H1 (cell line): ENCODE results near the gene RASSF10. TPM values are rescaled to one million over a fixed set of nuclear protein-coding genes. Genes with fewer than 3 reads are reported as not detected.
A peak's percentile ranks its signal among the peaks of the same experiment; 100 is the strongest.

Source experiments
- ASH2L ChIP-seq: fragments of 200-600, 300-600 bp; sonication (generic); IDR thresholded peaks from one replicate; pipeline ENCODE4 v1.7.1; 2017; ENCODE audit warnings: low read length
- BACH1 ChIP-seq: IDR thresholded peaks from 2 replicates; pipeline ENCODE4 v1.6.1; 2012; ENCODE audit warnings: low read length, improper control_type of control experiment
- CEBPB ChIP-seq: IDR thresholded peaks from 2 replicates; pipeline ENCODE4 v1.6.1; 2012; ENCODE audit warnings: low read depth, low read length
- CHD1 ChIP-seq: IDR thresholded peaks from 2 replicates; pipeline ENCODE4 v1.6.1; 2012; ENCODE audit warnings: low read depth, low read length, improper control_type of control experiment
- CHD2 ChIP-seq: IDR thresholded peaks from 2 replicates; pipeline ENCODE4 v1.6.1; 2012; ENCODE audit warnings: low read length, improper control_type of control experiment
- CTBP2 ChIP-seq: IDR thresholded peaks from 2 replicates; pipeline ENCODE4 v1.7.0; 2011; ENCODE audit warnings: borderline replicate concordance, mild to moderate bottlenecking, moderate library complexity, mixed read lengths, low read length; ENCODE audit not compliant: insufficient read depth, insufficient read length
- EZH2 ChIP-seq: fragments of 200-600 bp; sonication (generic); IDR thresholded peaks from 2 replicates; pipeline ENCODE4 v1.7.1; 2012; ENCODE audit warnings: low read depth, mild to moderate bottlenecking, moderate library complexity, low read length, inconsistent platforms; ENCODE audit not compliant: severe bottlenecking
- KDM4A ChIP-seq: IDR thresholded peaks from one replicate; pipeline ENCODE4 v1.7.1; 2012; ENCODE audit warnings: low read depth, mild to moderate bottlenecking, moderate library complexity, low read length, inconsistent platforms; ENCODE audit not compliant: severe bottlenecking
- SIN3A ChIP-seq, 2 experiments: IDR thresholded peaks in 1 of 2; conservative IDR thresholded peaks in 1 of 2; 2 replicates each; pipeline ENCODE4 v1.6.1; 2011 to 2012; ENCODE audit warnings: low read length in 2 of 2, improper control_type of control experiment in 1 of 2, low read depth in 1 of 2, mild to moderate bottlenecking in 1 of 2
- polyA plus RNA-seq, 7 experiments: library from polyadenylated mRNA; depleted of rRNA in 3 of 7; stranded (reverse) in 5 of 7; unstranded in 2 of 7; fragments of >200 nt in 5 of 7; fragments of 200-250 nt in 2 of 7; gene quantifications; 1 replicate in 5 of 7; 2 replicates in 1 of 7; 4 replicates in 1 of 7; pipeline versions ENCODE4 v1.2.1 to v1.2.3, GENCODE V29; 2011 to 2013; ENCODE audit warnings: missing spikeins in 2 of 7, mixed read lengths in 2 of 7
- total RNA-seq: library from RNA; stranded (reverse); fragmentation: NEBNext Ultra II Directional; extraction: Animal tissue kit (Norgen Biotek cat#: 25700); gene quantifications from 2 replicates; pipeline ENCODE4 v1.2.1, GENCODE V29; 2021
- TF ChIP-seq, protein P1 (sequence below): fragments of 300-600 bp; sonication (generic); IDR thresholded peaks from 2 replicates; pipeline ENCODE4 v1.7.1; 2012; ENCODE audit warnings: low read length, moderate library complexity, mild to moderate bottlenecking, inconsistent platforms; ENCODE audit not compliant: insufficient replicate concordance

Gene RASSF10
- total and polyA plus RNA-seq, 2 of the 8 experiments (the other 6 are each of a cell fraction or from before 2014, with no cell fraction given) = 0.51 to 1.8 TPM

DNA sequence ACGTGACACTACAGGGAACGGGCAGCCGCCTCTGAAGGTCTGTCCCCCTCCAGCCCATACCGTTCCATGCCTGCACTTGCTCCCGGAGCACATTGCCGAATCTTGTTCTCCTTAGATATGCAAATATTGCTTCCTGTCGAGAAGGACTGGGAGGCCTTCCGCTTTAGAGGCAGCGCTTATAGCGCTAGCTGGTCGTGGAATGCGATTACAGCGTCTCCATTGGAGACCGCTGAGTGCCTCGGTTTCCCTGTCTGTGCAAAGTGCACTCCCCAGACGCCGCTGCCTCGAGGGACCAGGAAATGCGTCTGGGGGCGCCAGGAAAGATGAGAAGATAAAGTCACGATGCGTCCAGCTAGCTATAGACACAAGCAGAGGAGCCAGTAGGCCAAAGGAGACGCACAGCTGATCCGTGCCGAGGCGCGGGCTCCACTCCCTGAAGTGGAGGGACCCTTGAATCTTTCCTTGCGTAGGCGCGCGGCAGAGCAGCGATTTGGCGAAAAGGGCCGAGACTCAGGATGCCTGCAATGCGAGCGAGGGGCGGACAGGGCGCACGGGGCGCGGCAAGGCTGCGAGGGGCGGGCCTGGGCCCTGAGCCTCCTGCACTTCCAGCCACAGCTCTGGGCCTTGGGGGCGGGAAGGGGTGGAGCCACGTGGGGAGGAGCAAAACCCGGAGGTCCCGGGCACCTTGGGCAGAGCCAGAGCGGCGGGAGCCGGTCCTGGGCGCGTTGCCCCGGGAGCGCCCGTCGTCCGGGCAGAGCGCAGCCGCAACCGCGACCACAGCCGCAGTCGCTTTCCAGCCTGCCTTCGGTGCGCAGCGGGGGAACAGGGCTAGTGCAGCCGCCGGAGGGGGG is at the start of gene RASSF10 (continued):
- TF ChIP-seq, protein P1, sequence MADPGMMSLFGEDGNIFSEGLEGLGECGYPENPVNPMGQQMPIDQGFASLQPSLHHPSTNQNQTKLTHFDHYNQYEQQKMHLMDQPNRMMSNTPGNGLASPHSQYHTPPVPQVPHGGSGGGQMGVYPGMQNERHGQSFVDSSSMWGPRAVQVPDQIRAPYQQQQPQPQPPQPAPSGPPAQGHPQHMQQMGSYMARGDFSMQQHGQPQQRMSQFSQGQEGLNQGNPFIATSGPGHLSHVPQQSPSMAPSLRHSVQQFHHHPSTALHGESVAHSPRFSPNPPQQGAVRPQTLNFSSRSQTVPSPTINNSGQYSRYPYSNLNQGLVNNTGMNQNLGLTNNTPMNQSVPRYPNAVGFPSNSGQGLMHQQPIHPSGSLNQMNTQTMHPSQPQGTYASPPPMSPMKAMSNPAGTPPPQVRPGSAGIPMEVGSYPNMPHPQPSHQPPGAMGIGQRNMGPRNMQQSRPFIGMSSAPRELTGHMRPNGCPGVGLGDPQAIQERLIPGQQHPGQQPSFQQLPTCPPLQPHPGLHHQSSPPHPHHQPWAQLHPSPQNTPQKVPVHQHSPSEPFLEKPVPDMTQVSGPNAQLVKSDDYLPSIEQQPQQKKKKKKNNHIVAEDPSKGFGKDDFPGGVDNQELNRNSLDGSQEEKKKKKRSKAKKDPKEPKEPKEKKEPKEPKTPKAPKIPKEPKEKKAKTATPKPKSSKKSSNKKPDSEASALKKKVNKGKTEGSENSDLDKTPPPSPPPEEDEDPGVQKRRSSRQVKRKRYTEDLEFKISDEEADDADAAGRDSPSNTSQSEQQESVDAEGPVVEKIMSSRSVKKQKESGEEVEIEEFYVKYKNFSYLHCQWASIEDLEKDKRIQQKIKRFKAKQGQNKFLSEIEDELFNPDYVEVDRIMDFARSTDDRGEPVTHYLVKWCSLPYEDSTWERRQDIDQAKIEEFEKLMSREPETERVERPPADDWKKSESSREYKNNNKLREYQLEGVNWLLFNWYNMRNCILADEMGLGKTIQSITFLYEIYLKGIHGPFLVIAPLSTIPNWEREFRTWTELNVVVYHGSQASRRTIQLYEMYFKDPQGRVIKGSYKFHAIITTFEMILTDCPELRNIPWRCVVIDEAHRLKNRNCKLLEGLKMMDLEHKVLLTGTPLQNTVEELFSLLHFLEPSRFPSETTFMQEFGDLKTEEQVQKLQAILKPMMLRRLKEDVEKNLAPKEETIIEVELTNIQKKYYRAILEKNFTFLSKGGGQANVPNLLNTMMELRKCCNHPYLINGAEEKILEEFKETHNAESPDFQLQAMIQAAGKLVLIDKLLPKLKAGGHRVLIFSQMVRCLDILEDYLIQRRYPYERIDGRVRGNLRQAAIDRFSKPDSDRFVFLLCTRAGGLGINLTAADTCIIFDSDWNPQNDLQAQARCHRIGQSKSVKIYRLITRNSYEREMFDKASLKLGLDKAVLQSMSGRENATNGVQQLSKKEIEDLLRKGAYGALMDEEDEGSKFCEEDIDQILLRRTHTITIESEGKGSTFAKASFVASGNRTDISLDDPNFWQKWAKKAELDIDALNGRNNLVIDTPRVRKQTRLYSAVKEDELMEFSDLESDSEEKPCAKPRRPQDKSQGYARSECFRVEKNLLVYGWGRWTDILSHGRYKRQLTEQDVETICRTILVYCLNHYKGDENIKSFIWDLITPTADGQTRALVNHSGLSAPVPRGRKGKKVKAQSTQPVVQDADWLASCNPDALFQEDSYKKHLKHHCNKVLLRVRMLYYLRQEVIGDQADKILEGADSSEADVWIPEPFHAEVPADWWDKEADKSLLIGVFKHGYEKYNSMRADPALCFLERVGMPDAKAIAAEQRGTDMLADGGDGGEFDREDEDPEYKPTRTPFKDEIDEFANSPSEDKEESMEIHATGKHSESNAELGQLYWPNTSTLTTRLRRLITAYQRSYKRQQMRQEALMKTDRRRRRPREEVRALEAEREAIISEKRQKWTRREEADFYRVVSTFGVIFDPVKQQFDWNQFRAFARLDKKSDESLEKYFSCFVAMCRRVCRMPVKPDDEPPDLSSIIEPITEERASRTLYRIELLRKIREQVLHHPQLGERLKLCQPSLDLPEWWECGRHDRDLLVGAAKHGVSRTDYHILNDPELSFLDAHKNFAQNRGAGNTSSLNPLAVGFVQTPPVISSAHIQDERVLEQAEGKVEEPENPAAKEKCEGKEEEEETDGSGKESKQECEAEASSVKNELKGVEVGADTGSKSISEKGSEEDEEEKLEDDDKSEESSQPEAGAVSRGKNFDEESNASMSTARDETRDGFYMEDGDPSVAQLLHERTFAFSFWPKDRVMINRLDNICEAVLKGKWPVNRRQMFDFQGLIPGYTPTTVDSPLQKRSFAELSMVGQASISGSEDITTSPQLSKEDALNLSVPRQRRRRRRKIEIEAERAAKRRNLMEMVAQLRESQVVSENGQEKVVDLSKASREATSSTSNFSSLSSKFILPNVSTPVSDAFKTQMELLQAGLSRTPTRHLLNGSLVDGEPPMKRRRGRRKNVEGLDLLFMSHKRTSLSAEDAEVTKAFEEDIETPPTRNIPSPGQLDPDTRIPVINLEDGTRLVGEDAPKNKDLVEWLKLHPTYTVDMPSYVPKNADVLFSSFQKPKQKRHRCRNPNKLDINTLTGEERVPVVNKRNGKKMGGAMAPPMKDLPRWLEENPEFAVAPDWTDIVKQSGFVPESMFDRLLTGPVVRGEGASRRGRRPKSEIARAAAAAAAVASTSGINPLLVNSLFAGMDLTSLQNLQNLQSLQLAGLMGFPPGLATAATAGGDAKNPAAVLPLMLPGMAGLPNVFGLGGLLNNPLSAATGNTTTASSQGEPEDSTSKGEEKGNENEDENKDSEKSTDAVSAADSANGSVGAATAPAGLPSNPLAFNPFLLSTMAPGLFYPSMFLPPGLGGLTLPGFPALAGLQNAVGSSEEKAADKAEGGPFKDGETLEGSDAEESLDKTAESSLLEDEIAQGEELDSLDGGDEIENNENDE = no peak
- no peak for TF ChIP-seq CTBP2
- no peak for TF ChIP-seq CHD1
- no peak for TF ChIP-seq SIN3A (conservative IDR thresholded peaks at IDR 0.05 in 1 of 2, IDR thresholded peaks at IDR 0.05 in 1 of 2; ENCODE audit: low read depth in 1 of 2, low read length in 2 of 2)
- TF ChIP-seq KDM4A = peak; percentile 81
- TF ChIP-seq ASH2L = peak; percentile 86
- TF ChIP-seq CEBPB = no peak
- no peak for TF ChIP-seq BACH1
- TF ChIP-seq EZH2 = no peak
- no peak; the same call in 1 of the 2 replicates for TF ChIP-seq CHD2
